HG03378 (cell line): ENCODE results near the gene CATSPERD.

Experiments used
- ATAC-seq: cut with Tn5 transposase; IDR thresholded peaks from one replicate; pipeline ENCODE4 v1.9.1; 2021; ENCODE audit warnings: mild to moderate bottlenecking, moderate library complexity; ENCODE audit not compliant: unreplicated experiment

CATSPERD gene

GRCh38 chr19:5823579-5824281 lies 103.3 kb downstream of the CATSPERD start:
- ATAC-seq, result no peak

GRCh38 chr19:5824751-5825150 lies 104.3 kb downstream of the CATSPERD start:
- no peak for ATAC-seq

DNA sequence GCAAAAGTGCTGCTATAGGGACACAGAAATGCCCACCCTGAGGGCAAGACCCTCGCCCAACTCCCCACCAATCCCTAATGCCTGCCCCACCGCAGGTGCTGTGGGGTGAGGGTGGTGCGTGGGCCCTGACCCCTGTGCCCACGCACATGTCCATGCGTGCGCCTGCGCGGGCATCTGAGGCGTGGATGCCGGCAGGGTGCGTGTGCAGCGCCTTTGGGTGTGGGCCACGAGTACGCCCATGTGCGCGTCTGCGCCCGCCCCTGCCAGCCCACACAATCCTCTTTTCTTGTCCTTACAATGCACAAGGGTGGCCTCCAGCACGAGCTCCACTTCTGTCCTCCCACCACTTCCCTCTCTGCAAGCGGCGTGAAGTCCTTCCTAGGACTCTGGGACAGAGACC lies 104.7 kb downstream of the CATSPERD start:
- no peak for ATAC-seq

DNA sequence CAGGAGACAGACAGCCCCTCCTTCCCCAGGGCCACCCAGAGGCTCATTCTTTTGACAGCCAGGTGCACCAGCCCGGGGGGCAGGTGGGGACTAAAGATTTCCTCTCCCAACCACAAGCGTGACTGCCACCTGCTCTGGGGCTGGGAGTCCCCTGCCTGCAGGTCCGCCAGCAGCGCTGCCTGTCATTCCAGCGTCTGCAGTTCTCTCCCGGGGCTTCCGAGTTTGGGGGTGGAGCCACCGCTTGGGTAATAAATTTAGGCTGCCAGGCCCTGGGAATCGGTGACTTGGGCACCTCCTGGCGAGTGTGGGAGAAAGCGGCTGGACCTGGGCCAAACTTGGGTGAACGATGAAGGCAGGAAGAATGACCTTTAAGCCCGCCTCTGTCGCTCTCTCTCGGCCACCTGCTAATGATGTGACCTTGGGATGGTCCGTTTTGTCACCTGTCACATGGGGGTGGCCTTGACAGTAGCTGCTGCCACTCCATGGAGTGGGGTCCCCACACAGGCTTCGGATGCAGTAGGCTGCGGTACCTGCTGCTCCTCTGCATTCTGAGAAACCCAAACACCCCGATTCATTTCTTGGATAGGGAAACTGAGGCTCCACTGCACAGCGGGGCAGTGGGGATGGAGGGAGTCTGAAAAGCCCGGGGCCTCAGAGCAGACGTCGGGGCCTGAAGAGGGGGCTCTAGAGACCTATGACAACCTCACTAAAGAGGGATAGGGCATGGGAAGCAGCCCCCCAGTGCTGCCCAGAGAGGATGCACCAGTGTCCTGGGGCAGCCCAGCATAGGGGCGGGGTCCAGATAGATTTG lies 106.3 kb downstream of the CATSPERD start:
- no peak for ATAC-seq

DNA sequence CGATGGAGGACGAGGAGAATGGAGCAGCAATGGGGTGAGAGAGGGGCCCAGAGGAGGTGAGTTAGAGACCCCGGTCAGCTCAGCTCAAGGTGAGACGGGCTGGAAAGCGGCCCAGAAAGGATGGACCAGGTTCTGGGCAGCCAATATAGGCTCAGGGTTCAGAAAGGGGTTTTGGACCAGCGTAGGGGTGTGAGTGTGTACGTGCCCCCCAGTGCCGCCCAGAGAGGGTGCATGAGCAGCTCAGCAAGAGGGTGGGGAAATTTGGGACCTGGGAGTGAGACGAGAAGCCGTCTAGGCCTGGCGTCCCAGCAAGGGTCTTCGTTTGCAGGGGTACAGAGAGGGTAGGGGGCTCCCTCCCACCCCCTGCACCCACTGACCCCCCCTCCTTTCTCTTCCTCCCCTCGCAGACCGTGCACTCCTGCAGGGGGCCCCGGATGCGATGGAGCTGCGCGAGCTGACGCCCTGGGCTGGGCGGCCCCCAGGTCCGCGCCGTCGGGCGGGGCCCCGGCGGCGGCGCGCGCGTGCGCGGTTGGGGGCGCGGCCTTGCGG lies 107.0 kb downstream of the CATSPERD start:
- no peak for ATAC-seq

- peak; percentile 56 for ATAC-seq
Observed at GRCh38 chr19:5827891-5828660, 107.6 kb downstream of the CATSPERD start.
